NCI-H510A (cell line): ENCODE data around the gene SOCS1.
"Not testable (repeated sequence)": the region's sequence is repeated elsewhere in the genome, so short reads cannot be mapped to it uniquely, and the experiment has no call there.

Experiments used
- DNase-seq: peaks from one replicate; lab custom pipeline; 2025; lab: John Stamatoyannopoulos, UW

SOCS1 gene

GRCh38 chr16:11255737-11256660 is at the start of gene SOCS1:
TSS of gene SOCS1 (minus strand) at chr16:11256204. CDS start at chr16:11255478, 726 bp downstream.
- peak; percentile 50 for DNase-seq

- no peak for DNase-seq
Measured at GRCh38 chr16:11303405-11304138, 47.6 kb upstream of the SOCS1 start.

- no peak for DNase-seq
Measured at GRCh38 chr16:11302977-11303376, 47.0 kb upstream of the SOCS1 start.

DNA sequence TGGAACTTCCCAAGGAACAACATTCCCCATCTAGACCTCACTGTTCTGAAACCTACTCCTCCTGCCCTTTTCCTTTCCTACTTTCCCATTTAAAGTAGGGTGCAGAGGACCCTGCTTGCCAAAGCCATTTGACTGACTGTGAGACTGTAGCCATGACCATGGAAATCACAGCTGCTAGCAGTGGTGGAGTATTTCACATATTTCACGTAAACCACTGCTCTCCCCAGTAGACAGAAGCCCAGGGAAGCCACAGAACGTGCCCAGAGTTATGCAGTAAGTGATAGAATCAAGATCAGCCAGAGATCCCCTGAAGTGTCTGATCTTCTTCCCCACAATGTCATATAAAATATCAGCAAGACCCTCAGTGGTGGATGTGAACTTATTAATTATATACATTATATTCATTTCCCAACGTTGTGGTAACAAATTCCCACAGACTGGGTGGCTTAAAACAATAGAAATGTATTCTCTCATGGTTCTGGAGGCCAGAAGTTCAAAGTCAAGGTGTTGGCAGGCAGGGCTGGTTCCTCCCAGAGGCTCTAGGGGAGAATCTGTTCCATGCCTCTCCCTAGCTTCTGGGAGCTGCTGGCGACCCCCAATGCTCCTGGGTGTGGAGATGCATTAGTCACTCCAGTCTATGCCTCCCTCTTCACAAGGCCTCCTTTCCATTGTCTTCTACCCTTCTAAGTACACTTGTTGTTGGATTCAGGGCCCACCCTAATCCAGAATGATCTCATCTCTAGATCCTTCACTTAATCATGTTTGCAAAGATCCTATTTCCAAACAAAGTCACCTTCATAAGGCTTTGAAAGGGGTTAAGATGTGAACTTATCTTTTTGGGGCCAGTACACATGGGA is 45.9 kb upstream of the SOCS1 start:
- no peak for DNase-seq

- DNase-seq, result no peak
Measured at GRCh38 chr16:11300560-11300892, 44.5 kb upstream of the SOCS1 start.

DNA sequence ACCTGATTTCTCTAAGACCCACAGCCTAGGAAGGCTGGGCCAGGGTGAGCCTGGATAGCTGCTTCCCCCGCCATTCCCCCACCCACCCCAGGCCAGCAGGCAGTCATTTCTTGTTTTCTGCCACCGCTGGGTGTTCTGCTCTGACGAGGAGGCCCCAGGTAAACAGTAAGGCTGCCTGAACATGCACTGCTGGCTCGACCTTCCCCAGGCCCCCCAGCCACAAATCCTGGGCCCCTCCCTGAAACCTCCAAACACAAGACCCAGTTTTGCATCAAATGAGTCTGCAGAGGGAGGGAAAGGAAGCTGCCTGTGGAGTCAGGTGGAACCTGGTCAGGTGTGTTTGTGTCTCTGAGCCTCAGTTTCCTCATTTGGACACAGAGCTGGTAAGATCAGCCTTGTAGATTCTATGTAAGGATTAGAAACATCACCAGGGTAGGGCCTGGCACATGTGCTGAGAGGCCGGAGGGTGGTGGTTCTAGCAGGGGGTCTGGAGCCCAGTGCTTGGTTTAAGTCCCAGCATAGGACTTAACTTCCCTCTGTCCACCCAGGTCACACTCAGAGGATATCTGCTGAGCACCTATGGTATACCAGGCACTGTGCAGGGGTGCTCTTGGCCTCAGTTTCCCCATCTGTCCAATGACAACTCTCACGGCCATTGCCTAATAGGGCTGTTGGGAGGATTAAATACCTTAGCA is 44.0 kb upstream of the SOCS1 start:
- no peak for DNase-seq

DNA sequence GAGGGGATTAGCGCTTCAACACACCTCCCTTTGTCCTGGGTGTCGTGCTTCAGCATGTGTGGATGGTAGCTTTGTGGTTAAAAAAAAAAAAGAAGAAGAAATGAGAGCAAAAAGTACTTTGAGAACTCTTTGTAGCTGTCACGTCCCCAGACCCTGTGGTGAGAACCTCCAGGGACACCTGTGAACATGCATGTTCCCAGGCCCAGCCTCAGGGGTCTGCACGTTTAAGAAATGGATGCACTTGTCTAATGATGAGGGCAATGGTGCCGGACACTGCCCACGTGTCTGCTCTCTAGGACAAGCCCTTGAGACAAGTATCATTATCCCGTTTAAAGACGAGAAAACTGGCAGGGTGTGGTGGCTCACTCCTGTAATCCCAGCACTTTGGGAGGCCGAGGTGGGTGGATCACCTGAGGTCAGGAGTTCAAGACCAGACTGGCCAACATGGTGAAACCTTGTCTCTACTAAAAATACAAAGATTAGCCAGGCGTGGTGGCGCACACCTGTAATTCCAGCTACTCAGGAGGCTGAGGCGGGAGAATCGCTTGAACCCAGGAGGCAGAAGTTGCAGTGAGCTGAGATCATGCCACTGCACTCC is 43.0 kb upstream of the SOCS1 start:
- not testable (repeated sequence) for DNase-seq

GRCh38 chr16:11298143-11298900 is 42.3 kb upstream of the SOCS1 start:
- DNase-seq, result no peak

DNA sequence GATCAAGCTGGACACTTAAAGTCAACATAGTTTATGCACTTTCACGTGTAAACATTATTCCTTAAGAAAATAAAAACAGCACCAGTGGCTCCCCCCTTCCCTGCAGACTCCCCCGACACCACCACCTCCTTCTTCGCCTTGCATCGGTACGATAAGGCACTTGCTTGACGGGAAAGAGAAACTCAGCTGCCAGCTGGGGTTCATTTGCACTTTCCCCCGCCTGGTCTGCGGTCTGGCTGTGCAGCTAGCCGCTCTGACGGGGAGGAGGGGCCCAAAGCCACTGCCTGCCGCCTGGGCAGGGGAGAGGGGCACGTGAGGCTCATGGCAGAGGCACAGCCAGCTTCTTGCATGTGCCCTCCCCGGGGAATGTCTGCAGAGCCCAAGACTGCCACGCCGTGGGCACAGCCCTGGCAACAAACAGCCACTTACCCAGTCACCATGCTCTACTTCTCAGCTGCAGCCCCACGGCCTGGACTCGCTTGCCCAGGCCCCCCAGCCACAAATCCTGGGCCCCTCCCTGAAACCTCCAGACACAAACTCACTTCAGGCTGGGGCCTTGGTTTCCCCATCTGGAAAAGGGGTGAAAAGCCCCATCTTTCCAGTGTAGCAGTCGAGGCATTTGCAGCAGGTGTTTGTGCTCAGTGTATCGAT is 41.6 kb upstream of the SOCS1 start:
- peak; percentile 20 for DNase-seq

GRCh38 chr16:11296706-11297491 is 40.9 kb upstream of the SOCS1 start:
- DNase-seq, result no peak

DNA sequence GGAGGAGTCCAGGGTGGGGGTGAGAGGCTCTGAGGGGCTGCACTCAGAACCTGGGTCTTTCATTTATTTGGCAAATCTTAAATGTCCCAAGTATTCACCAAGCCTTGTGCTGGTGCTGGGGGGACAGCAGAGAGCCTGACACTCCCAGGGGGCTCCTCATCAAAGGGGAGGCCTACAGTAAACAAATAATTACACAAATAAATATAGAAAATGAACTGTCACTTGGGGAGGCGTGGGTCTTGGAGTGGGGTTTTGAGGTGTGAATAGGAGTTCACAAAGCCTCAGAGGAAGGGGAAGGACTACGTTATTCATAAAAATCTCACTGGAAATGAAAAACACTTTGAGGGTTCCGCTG is 40.3 kb upstream of the SOCS1 start:
- DNase-seq, result no peak

- no peak for DNase-seq
Measured at GRCh38 chr16:11295672-11296071, 39.7 kb upstream of the SOCS1 start.

DNA sequence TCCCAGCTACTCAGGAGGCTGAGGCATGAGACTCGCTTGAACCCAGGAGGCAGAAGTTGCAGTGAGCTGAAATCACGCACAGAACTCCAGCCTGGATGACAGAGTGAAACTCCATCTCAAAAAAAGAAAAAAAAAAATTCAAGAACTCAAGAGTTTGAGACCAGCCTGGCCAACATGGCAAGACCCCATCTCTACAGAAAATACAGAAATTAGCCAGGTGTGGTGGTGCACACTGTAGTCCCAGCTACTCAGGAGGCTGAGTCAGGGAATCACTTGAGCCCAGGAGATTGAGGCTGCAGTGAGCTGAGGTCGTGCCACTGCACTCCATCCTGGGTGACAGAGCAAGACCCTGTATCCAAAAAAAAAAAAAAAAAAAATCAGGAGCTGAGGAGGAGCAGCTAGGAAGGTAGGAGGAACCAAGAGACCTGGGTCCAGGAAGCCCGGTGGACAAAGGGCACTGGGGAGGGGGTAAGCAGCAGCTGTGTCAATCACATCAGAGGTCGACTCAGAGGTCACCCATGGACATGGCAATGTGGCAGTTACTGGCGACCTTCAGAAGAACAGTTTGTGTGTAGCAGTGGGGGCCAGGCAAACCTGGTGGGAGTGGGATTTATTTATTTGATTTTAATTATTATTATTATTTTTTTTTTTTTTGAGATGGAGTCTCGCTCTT is 36.2 kb upstream of the SOCS1 start:
- DNase-seq, result no peak

DNA sequence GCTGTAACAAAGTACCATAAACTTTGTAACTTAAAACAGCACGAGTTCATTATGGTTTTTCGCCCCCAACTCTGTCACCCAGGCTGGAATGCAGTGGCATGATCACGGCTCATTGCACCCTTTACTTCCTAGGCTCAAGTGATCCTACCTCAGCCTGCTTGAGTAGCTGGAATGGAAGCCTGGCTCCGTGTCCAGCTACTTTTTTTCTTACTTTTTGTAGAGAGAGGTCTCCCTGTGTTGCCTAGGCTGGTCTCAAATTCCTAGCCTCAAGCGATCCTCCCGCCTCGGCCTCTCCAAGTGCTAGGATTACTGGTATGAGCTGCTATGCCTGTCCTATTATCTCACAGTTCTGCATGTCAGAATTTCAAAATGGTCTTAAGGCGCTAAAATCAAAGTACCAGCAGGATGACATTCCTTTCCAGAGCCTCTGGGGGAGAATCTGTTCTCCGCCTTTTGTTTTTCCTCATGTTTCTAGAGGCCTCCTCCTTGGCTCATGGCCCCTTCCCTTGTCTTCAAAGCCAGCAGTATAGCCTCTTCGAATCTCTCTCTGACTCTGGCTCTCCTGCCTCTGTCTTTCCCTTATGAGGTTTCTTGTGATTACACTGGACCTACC is 35.2 kb upstream of the SOCS1 start:
- DNase-seq, result no peak

- no peak for DNase-seq
Measured at GRCh38 chr16:11290102-11290893, 34.3 kb upstream of the SOCS1 start.

- DNase-seq, result not testable (repeated sequence)
Measured at GRCh38 chr16:11289696-11290095, 33.7 kb upstream of the SOCS1 start.

GRCh38 chr16:11289202-11289601 is 33.2 kb upstream of the SOCS1 start:
- DNase-seq, result no peak
